ENCODE results near the gene NFE2L1. TPM values are rescaled to one million over a fixed set of nuclear protein-coding genes. Genes with fewer than 3 reads are reported as not detected.
"Not testable (repeated sequence)": the region's sequence is repeated elsewhere in the genome, so short reads cannot be mapped to it uniquely, and the experiment has no call there.

Gene NFE2L1
- total and polyA plus RNA-seq, 2 of the 8 experiments (the other 6 are each of a cell fraction or from before 2014, with no cell fraction given) = 140 to 143 TPM

DNA sequence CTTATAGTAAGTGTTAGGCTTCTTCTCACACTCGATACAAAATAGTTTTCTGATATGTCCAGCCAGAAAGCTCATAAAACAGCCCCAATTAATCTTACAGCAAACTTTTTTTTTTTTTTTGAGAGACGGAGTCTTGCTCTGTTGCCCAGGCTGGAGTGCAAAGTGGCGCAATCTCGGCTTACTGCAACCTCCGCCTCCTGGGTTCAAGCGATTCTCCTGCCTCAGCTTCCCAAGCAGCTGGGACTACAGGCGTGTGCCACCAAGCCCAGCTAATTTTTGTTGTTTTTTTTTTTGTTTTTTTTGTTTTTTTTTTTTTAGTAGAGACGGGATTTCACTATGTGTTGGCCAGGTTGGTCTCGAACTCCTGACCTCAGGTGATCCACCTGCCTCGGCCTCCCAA lies 29.0 kb downstream of the NFE2L1 start:
- WGBS, 2 experiments (ENCODE audit: extremely low coverage in 1 of 2, insufficient coverage in 1 of 2, insufficient read length in 1 of 2, insufficient replicate concordance in 2 of 2, low coverage in 1 of 2, low lambda C conversion rate in 2 of 2, missing lambda C conversion rate in 1 of 2) = 94% methylated on average over 8 of the region's 10 CpGs; no CpG with 5 or more reads in 1 of the 2 experiments
- not testable (repeated sequence) for H4K8ac ChIP-seq (ENCODE audit: extremely low read depth, insufficient read depth, low read length); H3K23ac ChIP-seq (ENCODE audit: insufficient read length); H3K4me3 ChIP-seq (ENCODE audit: extremely low read depth in 1 of 4, insufficient read depth in 2 of 4, low read depth in 3 of 4, low read length in 4 of 4); H2BK20ac ChIP-seq (ENCODE audit: low read length); H2BK12ac ChIP-seq (ENCODE audit: low read depth, low read length); H2BK120ac ChIP-seq (replicated peaks; ENCODE audit: low read depth, low read length); H3K27ac ChIP-seq (ENCODE audit: low read depth, low read length); H3K18ac ChIP-seq (ENCODE audit: extremely low read depth, low read length); DNase-seq (ENCODE audit: low read depth in 1 of 2, low spot score in 2 of 2); H3K27me3 ChIP-seq (replicated peaks in 1 of 4; ENCODE audit: control insufficient read depth in 3 of 4, extremely low read depth in 1 of 4, insufficient read depth in 3 of 4, low read length in 3 of 4); FAIRE-seq; H4K91ac ChIP-seq (replicated peaks; ENCODE audit: insufficient read length, low read length); H3K9me3 ChIP-seq (ENCODE audit: insufficient read depth in 2 of 2, low read depth in 1 of 2, low read length in 1 of 2); H4K5ac ChIP-seq (ENCODE audit: insufficient read length, low read depth, low read length); H3K4me1 ChIP-seq (replicated peaks in 1 of 4; ENCODE audit: control insufficient read depth in 3 of 4, insufficient read depth in 4 of 4, low read length in 3 of 4); H3K14ac ChIP-seq (ENCODE audit: insufficient read length); H3K56ac ChIP-seq (replicated peaks; ENCODE audit: insufficient read length, low read depth, low read length); H3K23me2 ChIP-seq (ENCODE audit: low read depth, low read length); H2AK5ac ChIP-seq (ENCODE audit: low read depth, low read length); H3K79me1 ChIP-seq (ENCODE audit: low read depth, low read length); H3K4me2 ChIP-seq (ENCODE audit: insufficient read depth in 1 of 2, low read depth in 2 of 2, low read length in 2 of 2); H3K4ac ChIP-seq (replicated peaks; ENCODE audit: insufficient read length, low read depth, low read length); H2BK15ac ChIP-seq (ENCODE audit: low read length); H2AFZ ChIP-seq (ENCODE audit: low read length); H3K9ac ChIP-seq (replicated peaks in 1 of 4; ENCODE audit: extremely low read depth in 1 of 4, low read depth in 3 of 4, low read length in 3 of 4); H2BK5ac ChIP-seq (ENCODE audit: low read depth, low read length); H4K20me1 ChIP-seq (replicated peaks in 1 of 2; ENCODE audit: control insufficient read depth in 1 of 2, insufficient read depth in 2 of 2, low read length in 2 of 2)
- POLR2A ChIA-PET (ENCODE audit: partially characterized antibody) = interaction anchor here (1.1 to 41.8 kb wide), 4 partner anchors 15 to 40 kb away, joined by 3 to 1227 read pairs (median 126); partner anchors contain the start of genes COPZ2 and NFE2L1
- CTCF ChIA-PET (ENCODE audit: partially characterized antibody) = interaction anchor here (1.0 to 14.0 kb wide), 11 partner anchors 9 to 53 kb away, joined by 3 to 203 read pairs (median 8); partner anchors contain the start of gene NFE2L1
- Histone ChIP-seq H3K36me3 (ENCODE audit: control insufficient read depth in 2 of 4, insufficient read depth in 4 of 4, low read length in 3 of 4) (peaks cover 10 to 39% (median 24%) of the 10 kb centered on the region in 4 experiments), H3K79me2 (ENCODE audit: control insufficient read depth in 1 of 2, insufficient read depth in 2 of 2, low read length in 2 of 2) (peaks cover 0 to 44% of the 10 kb centered on the region in 2 experiments; a peak in 2 of 4 replicates)

Data from H1 (cell line).